ENCODE results near the gene AMY2A.
"Not testable (repeated sequence)": the region's sequence is repeated elsewhere in the genome, so short reads cannot be mapped to it uniquely, and the experiment has no call there.

The AMY2A gene

DNA sequence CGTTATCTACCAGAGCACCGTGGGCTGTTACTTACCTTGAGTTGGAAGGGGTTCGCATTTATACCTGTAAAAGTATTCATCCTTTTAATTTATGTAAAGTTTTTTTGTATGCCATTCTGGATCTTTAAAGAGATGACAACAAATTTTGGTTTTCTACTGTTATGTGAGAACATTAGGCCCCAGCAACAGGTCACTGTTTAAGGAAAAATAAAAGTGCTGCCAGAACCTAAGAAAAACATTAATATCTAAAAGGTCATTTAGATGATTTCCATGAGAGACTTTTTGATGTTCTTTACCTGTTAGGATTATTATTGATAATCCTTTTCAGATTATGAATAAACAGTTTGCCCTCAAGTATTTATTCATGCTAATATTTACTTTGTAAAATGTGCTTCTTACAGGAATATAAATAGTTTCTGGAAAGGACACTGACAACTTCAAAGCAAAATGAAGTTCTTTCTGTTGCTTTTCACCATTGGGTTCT is at the start of gene AMY2A:
TSS of gene AMY2A (plus strand) at position 434 of the 484 bp plus-strand sequence. CDS start at position 448, 14 bp downstream.
- DNase-seq: not testable (repeated sequence)

DNA sequence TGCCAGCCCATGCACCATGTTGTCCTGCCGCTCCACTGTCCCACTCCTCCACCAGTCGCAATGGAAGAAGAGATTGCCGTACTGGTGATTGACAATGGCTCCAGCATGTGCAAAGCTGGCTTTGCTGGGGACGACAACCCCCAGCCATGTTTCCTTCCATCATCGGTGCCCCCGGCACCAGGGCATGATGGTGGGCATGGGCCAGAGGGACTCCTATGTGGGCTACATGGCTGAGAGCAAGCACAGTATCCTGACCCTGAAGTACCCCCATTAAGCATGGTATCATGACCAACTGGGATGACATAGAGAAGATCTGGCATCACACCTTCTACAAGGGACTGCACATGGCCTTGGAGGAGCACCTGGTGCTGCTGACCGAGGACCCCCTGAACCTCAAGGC is 47.7 kb upstream of the AMY2A start:
- DNase-seq: no peak

DNA sequence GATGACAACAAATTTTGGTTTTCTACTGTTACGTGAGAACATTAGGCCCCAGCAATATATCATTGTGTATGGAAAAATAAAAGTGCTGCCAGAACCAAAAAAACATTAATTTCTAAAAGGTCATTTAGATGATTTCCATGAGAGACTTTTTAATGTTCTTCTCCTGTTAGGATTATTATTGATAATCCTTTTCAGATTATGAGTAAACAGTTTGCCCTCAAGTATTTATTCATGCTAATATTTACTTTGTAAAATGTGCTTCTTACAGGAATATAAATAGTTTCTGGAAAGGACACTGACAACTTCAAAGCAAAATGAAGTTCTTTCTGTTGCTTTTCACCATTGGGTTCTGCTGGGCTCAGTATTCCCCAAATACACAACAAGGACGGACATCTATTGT is 45.9 kb upstream of the AMY2A start, which contains the start of gene AMY2B:
TSS of gene AMY2B (plus strand) at position 301 of the 400 bp plus-strand sequence. CDS start at position 315, 14 bp downstream.
- DNase-seq: not testable (repeated sequence)

- no peak for DNase-seq
Observed at GRCh38 chr1:103576065-103576464, 41.2 kb upstream of the AMY2A start.

DNA sequence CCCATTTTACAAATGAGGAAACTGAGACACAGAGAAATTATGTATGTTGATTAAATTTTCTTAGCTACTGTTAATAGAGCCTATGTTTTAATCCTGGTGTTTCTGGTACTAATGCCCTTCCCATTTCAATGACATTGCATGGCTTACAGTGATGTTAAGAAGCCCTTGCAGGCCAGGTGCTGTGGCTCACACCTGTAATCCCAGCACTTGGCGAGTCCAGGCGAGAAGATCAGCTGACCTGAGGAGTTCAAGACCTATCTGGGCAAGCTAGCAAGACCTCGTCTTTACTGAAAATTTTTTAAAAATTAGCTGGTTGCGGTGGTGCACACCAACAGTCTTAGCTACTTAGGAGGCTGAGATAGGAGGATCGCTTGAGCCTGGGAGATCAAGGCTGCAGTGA is 40.4 kb upstream of the AMY2A start:
- not testable (repeated sequence) for DNase-seq

DNA sequence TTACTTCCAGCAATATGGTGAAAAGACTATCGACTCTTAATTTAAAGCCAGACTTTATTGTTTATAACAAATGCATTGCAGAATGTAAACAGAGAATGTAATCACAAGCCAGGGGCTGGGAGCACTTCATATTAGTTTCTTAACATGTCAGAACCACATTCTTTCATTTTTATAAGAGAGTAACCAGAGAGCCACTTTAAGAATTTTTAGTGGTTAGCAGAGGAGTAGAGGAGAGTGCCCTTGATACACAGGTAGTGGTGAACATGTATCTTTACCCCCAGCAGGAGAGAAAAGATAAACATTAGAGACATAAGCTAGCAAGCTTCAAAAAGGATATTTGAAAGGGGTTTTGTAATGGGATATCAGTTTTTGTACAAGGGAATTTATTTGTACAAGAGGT is 34.8 kb upstream of the AMY2A start:
- DNase-seq: no peak

- no peak for DNase-seq
Observed at GRCh38 chr1:103583887-103584286, 33.3 kb upstream of the AMY2A start.

- no peak for DNase-seq
Observed at GRCh38 chr1:103584537-103584936, 32.7 kb upstream of the AMY2A start.

GRCh38 chr1:103602740-103603139 is 14.5 kb upstream of the AMY2A start:
- DNase-seq: not testable (repeated sequence)

DNA sequence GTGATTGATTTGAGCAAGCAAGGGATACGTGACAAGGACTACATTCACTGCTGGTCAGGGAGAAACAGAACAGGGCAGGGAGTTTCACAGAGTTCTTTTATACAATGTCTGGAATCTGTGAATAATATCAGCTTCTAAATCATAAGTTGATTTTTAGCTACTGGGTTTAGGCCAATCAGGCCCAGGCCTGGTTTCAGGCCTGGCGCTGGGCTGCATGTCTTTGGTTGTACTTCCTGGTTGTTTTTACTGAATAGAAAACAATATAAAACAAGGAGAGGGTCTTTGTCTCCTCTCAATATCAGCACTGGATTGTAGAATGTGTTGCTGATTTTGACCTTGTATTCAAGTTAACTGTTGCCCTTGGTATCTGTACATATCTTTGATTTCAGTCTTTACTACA is 865 bp upstream of the AMY2A start:
- no peak for DNase-seq

- DNase-seq: not testable (repeated sequence)
Observed at GRCh38 chr1:103627436-103627835, 10.2 kb downstream of the AMY2A start.

- not testable (repeated sequence) for DNase-seq
Observed at GRCh38 chr1:103641194-103641593, 24.0 kb downstream of the AMY2A start.

- DNase-seq: not testable (repeated sequence)
Observed at GRCh38 chr1:103643908-103644307, 26.7 kb downstream of the AMY2A start.

GRCh38 chr1:103650305-103650704 is 33.1 kb downstream of the AMY2A start:
- not testable (repeated sequence) for DNase-seq

DNA sequence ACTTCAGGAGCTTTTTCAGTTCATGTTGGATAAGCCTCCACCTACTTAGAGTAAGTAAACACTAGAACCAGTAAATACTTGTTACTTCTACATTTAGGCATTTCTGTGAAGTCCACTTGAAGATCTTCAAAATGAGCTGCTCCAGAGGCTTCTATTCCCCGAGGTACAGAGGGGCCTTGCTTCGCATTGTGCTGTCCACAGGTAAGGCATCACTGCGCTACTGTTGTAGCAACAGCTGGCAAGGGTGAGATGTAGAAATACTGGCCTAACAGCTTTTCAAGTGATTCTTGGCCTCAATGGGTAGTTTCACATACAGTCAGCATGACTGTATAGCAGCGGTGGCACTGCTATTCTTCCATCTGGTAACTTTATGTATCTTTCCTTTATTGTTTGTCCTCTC is 33.7 kb downstream of the AMY2A start:
- DNase-seq: not testable (repeated sequence)

DNA sequence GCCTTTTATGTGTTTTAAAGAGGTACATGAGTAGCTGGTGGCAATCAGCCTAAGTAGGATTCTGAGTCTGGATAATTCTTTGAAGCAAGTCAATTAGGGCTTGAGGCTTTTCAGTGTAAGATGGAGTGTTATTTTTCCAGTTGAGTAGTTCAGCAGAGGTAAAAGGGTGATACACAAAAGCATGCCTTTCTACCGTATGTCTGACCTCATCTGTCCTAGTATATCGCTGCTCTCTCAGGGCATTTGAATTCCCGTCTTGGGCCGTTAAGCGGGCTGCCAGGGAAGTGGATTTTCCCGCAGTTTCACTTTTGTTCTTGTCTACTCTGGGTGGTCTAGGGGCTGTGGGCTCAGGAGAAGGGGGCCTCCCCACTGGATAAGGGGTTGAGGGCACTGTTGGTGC is 36.9 kb downstream of the AMY2A start:
- DNase-seq: not testable (repeated sequence)

DNA sequence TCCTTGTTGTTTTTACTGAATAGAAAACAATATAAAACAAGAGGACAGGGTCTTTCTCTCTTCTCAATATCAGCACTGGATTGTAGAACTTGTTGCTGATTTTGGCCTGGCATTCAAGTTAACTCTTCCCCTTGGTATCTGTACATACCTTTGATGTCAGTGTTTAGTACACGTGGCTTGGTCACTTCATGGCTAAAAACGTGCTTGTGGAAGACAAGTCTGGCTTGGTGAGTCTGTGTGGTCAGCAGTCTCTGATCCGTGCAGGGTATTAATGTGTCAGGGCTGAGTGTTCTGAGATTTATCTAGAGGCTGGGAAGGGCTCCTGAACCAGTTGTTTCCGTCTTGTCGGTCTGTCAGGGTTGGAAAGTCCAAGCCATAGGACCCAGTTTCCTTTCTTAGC is 38.2 kb downstream of the AMY2A start, which contains the start of gene AMY1A:
TSS of gene AMY1A (plus strand) at position 301 of the 400 bp plus-strand sequence. CDS start 571 bp downstream, outside the sequence.
- DNase-seq: not testable (repeated sequence)

Measured in NCI-H2171 (cell line).